GM18520 (cell line): ENCODE results near the gene NDUFB2.
"Not testable (repeated sequence)": the region's sequence is repeated elsewhere in the genome, so short reads cannot be mapped to it uniquely, and the experiment has no call there.

ENCODE experiments used
- ATAC-seq: cut with Tn5 transposase; IDR thresholded peaks from one replicate; pipeline ENCODE4 v1.9.1; 2021; ENCODE audit not compliant: unreplicated experiment

NDUFB2 gene

DNA sequence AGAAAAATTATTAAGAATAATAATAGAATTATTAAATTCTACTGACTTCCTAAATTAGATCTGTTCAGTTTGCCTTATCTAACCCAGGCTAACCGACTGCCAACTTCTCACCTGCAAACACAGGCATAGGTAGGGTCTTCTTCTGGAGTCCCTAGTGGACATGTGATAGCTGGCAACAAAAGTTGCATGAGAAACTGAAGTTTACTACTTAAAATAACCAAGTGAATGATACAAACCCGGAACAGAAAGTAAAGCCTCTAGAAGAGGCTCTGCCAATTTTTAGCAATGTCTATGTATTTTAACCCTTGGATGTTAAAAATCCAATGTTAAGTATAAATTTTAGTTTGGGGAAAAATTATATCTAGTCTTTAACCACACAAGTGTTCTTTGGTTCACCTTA is 37.6 kb downstream of the NDUFB2 start:
- no peak for ATAC-seq

DNA sequence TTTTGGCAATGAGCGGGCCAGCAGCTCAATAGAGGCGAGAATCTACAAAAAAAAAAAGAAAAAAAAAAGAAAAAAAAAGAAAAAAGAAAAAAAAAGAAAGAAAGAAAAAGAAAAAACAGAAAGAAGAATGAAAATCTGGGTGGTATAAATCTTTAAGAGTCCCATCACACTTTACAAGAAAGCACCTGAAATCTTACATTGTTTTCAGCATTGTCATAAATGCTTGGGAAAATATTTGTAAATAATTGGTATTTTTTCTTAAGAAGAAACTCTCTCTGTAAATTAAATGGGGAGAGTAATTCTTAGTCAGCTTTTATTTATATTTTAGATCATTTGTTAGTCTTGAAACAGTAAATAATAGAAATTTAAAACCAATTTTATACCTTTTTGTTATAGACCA is 38.2 kb downstream of the NDUFB2 start:
- no peak for ATAC-seq

DNA sequence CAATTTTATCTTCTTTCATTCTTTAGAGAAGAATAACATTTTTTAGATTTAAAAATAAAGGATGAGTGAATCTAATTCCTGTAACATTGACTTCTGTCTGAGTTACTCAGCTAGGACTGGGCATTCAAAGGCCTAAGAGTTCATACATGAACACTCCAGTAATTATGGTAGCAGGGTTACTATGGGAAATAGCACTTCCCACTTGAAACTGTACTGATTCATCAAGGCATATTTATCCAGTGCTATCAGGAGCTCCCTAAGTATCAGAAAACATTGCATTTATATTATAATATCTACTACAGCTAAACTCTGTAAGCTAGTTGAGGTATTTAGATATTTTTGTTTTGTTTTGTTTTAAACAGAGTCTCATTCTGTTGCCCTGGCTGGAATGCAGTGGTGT is 41.8 kb downstream of the NDUFB2 start:
- no peak for ATAC-seq

DNA sequence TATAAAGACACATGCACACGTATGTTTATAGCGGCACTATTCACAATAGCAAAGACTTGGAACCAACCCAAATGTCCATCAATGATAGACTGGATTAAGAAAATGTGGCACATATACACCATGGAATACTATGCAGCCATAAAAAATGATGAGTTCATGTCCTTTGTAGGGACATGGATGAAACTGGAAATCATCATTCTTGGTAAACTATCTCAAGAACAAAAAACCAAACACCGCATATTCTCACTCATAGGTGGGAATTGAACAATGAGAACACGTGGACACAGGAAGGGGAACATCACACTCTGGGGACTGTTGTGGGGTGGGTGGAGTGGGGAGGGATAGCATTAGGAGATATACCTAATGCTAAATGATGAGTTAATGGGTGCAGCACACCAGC is 46.7 kb downstream of the NDUFB2 start:
- ATAC-seq: not testable (repeated sequence)

DNA sequence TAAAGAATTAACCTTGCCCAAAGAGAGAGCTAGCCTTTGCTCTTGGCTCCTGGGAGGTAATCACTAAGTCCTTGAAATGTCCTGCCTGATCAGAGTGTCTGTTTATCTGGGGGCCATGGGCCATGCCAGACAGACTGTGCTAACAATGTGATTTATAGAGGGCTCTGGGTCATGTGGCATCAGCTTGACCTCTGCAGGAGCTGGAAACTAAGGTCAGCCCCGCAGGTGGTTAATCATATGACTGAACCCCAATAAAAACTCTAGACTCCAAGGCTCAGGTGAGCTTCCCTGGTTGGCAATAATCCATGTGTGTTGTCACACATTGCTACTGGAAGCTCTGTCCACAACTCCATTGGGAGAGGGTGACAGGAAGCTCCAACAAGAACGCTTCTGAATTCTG is 47.5 kb downstream of the NDUFB2 start:
- ATAC-seq: no peak

DNA sequence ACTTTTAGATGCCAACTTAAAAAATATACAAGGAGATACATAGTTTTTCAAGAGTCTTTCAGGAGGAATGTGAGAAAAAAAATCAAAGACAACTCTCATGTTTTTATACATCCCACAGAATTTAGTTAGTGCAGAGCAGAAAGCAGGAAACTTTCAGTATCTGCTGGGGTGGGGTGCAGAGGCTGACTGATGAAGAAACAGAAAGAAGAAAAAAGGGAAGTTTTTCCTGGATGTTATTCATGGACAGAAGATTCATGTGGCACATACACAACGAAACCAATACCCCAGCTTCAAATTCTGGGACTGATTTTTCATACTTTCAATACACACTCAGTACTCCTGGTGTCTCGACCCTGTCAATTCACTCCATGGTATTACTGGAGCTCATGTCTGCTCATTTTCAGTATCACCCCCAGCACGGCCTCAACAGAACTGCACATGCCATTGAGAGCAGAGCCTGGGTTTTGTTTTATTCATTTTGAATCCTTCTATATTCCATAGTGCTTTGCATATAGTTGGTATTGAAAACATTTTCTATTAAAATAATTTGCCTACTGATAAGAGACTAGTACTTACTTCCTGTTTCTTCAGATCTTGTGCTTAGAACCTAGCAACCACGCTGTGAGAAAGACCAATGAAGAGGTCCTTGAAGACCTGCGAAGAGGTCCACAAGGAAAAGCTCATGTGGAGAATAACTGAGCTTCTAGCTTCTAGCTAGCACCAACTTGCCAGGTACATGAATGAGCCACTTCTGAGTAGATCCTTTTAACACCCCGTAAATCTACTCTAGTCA is 49.0 kb downstream of the NDUFB2 start:
- ATAC-seq: no peak

DNA sequence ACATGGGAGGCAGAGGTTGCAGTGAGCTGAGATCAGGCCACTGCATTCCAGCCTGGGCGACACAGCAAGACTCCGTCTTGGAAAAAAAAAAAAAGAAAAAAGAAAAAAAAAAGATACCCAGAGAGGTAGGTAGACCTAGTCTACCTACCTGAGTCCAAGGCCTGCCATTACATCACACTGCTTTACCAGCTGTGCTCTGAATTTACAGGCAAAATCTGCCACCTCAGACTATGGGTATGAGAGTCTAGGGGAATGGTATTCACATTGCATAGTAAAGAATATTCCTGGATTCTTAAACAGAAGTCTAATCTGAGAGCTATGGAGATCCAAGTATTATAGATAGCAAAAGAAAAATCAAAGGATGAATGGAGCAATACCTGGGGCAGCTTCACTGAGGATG is 50.2 kb downstream of the NDUFB2 start:
- ATAC-seq: no peak

DNA sequence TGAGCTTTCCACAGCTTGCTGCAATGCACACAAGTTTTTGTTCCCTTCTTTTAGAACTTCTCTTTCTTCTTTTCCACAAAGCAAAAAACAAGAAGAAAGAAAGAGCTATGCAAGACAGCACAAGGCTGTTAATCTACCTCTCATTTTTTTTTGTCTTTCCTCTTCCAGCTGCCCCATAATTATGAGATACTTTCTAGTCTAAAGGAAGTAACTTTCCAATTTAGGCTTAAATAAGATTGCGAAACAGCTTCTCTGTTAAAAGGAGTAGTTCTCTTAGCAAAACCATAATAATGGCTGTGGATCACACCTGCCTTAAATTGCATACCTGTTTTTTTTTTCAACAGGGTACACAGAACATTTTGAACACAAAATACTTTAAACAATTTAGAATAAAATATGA is 56.0 kb downstream of the NDUFB2 start:
- no peak for ATAC-seq

DNA sequence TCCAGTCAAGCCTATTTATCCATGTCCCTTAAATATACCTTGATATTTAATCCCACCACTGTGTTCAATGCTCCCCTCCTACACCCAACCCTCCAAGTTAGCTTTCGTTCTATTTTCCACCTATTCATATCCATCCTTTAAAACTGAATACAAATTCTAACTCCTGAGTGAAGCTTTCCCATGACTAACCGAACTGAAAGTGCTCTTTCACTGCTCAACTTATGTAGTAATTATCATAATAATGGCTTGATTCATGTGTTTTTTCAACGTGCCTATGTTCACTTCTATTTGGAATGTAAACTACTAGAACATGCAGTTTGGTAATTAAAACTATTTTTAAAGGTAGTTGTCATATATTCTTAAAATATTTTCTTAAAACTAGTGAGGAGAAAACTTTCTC is 58.0 kb downstream of the NDUFB2 start:
- ATAC-seq: no peak
